Retina (tissue), 1 donor: Measurements from ENCODE around the gene LY9.
A peak's percentile ranks its signal among the peaks of the same experiment; 100 is the strongest.

Experiments used
- DNase-seq: peaks from one replicate; pipeline ENCODE4 v3.0.0-alpha.2; 2016

The LY9 gene

GRCh38 chr1:160806784-160807183, 10.8 kb downstream of the LY9 start:
- no peak for DNase-seq

- DNase-seq = no peak
Observed at GRCh38 chr1:160807247-160807646, 11.3 kb downstream of the LY9 start.

GRCh38 chr1:160807738-160808137, 11.8 kb downstream of the LY9 start:
- no peak for DNase-seq

GRCh38 chr1:160808289-160808688, 12.3 kb downstream of the LY9 start:
- no peak for DNase-seq

- DNase-seq = no peak
Observed at GRCh38 chr1:160810486-160810885, 14.5 kb downstream of the LY9 start.

- no peak for DNase-seq
Observed at GRCh38 chr1:160811147-160811546, 15.2 kb downstream of the LY9 start.

GRCh38 chr1:160813215-160813614, 17.2 kb downstream of the LY9 start:
- no peak for DNase-seq

GRCh38 chr1:160814316-160814715, 18.3 kb downstream of the LY9 start:
- no peak for DNase-seq

GRCh38 chr1:160814856-160815255, 18.9 kb downstream of the LY9 start:
- no peak for DNase-seq

GRCh38 chr1:160818207-160818937, 22.4 kb downstream of the LY9 start:
- DNase-seq = no peak

GRCh38 chr1:160819186-160819585, 23.2 kb downstream of the LY9 start:
- DNase-seq = no peak

GRCh38 chr1:160821627-160822026, 25.7 kb downstream of the LY9 start:
- no peak for DNase-seq

GRCh38 chr1:160823296-160823695, 27.3 kb downstream of the LY9 start:
- DNase-seq = peak; percentile 36

- DNase-seq = no peak
Observed at GRCh38 chr1:160826546-160826945, 30.6 kb downstream of the LY9 start.

GRCh38 chr1:160827418-160827817, 31.4 kb downstream of the LY9 start:
- DNase-seq = no peak

- DNase-seq = no peak
Observed at GRCh38 chr1:160829766-160830165, 33.8 kb downstream of the LY9 start.

- DNase-seq = peak; percentile 22
Observed at GRCh38 chr1:160830321-160831153, 34.6 kb downstream of the LY9 start.

GRCh38 chr1:160834945-160835565, 39.1 kb downstream of the LY9 start:
- no peak for DNase-seq

GRCh38 chr1:160835751-160836150, 39.8 kb downstream of the LY9 start:
- DNase-seq = no peak

GRCh38 chr1:160836561-160836960, 40.6 kb downstream of the LY9 start:
- no peak for DNase-seq

GRCh38 chr1:160836981-160837557, 41.1 kb downstream of the LY9 start:
- DNase-seq = peak; percentile 21

- peak; percentile 54 for DNase-seq
Observed at GRCh38 chr1:160837558-160838205, 41.7 kb downstream of the LY9 start.

- DNase-seq = no peak
Observed at GRCh38 chr1:160838888-160839287, 42.9 kb downstream of the LY9 start.
